Suprapubic skin (tissue), 3 donors: ENCODE measurements around the gene XYLT2.

Experiments
- CTCF ChIP-seq, 2 donors: fragments of 200-600 bp in 1 of 2; fragments of 450-650 bp in 1 of 2; sonication (generic) in 1 of 2; IDR thresholded peaks; one replicate each; pipeline ENCODE4 v1.5.1; 2016 to 2019; ENCODE audit warnings: antibody characterized with exemption in 2 of 2, mild to moderate bottlenecking in 1 of 2, moderate library complexity in 1 of 2
- POLR2AphosphoS5 ChIP-seq, 3 donors: sonication (generic); formaldehyde crosslinking; IDR thresholded peaks; one replicate each; pipeline ENCODE4 v1.6.1; 2017; ENCODE audit warnings: antibody characterized with exemption in 3 of 3

GRCh38 chr17:50363217-50364060 lies 17.5 kb downstream of the XYLT2 start:
- TF ChIP-seq POLR2AphosphoS5 (IDR thresholded peaks at IDR 0.05) (no peak), CTCF (IDR thresholded peaks at IDR 0.05) (no peak)
